Superior temporal gyrus (tissue), 1 donor: ENCODE data around the gene CLDN7.

Source experiments
- DNase-seq: peaks from one replicate; pipeline ENCODE4 v3.0.0-alpha.2; 2016; ENCODE audit errors: extremely low spot score

CLDN7 gene

GRCh38 chr17:7289256-7290032 is 27.2 kb upstream of the CLDN7 start:
- DNase-seq: no peak

- DNase-seq: no peak
These were observed 23.4 kb upstream of the CLDN7 start for GRCh38 chr17:7285679-7286078.

GRCh38 chr17:7284911-7285310 is 22.6 kb upstream of the CLDN7 start:
- no peak for DNase-seq

- DNase-seq: no peak
These were observed 21.4 kb upstream of the CLDN7 start for GRCh38 chr17:7283471-7284216.

GRCh38 chr17:7282752-7283321 is 20.6 kb upstream of the CLDN7 start:
- no peak for DNase-seq

GRCh38 chr17:7281953-7282751 is 19.9 kb upstream of the CLDN7 start:
- no peak for DNase-seq

- DNase-seq: peak; percentile 47
These were observed 19.0 kb upstream of the CLDN7 start, which contains the start of gene SLC2A4 for GRCh38 chr17:7281074-7281952. SLC2A4 (plus strand) TSS chr17:7281718; CDS start chr17:7281935, 217 bp downstream.

GRCh38 chr17:7280519-7281073 is 18.3 kb upstream of the CLDN7 start:
- peak; percentile 90 for DNase-seq

- no peak for DNase-seq
These were observed 17.2 kb upstream of the CLDN7 start for GRCh38 chr17:7279448-7279847.

- DNase-seq: no peak
These were observed 4.5 kb upstream of the CLDN7 start for GRCh38 chr17:7266784-7267183.

- no peak for DNase-seq
These were observed 1.5 kb upstream of the CLDN7 start for GRCh38 chr17:7263801-7264078.

- DNase-seq: no peak
These were observed 890 bp upstream of the CLDN7 start for GRCh38 chr17:7262935-7263800.

GRCh38 chr17:7261379-7262191 is 693 bp downstream of the CLDN7 start:
- DNase-seq: no peak

- no peak for DNase-seq
These were observed 1.5 kb downstream of the CLDN7 start for GRCh38 chr17:7260651-7261378.

- no peak for DNase-seq
These were observed 2.1 kb downstream of the CLDN7 start for GRCh38 chr17:7260151-7260550.

GRCh38 chr17:7259555-7259889 is 2.8 kb downstream of the CLDN7 start:
- DNase-seq: no peak

- DNase-seq: no peak
These were observed 3.3 kb downstream of the CLDN7 start for GRCh38 chr17:7258731-7259554.
